Measurements from ENCODE around the gene TMEM117. TPM values are rescaled to one million over a fixed set of nuclear protein-coding genes. Genes with fewer than 3 reads are reported as not detected.

TMEM117 gene
- total RNA-seq, 2 donors from 2014 or later, result 2.8 to 4.2 TPM

GRCh38 chr12:43887397-43887796 is 51.5 kb downstream of the TMEM117 start:
- Mint-ChIP-seq H3K27me3 (no peaks in the 10 kb centered on the region), H3K4me1 (no peaks in the 10 kb centered on the region), H3K27ac (no peak overlapping the region), H3K4me3 (no peak overlapping the region), H3K9me3 (no peaks in the 10 kb centered on the region), H3K36me3 (ENCODE audit: low read depth) (no peaks in the 10 kb centered on the region)
- ATAC-seq (replicated peaks), result no peak

- H3K27me3 Mint-ChIP-seq, result no peaks in the 10 kb centered on the region
- no peaks in the 10 kb centered on the region for H3K4me1 Mint-ChIP-seq
- H3K4me3 Mint-ChIP-seq, result no peak overlapping the region
- H3K9me3 Mint-ChIP-seq, result no peaks in the 10 kb centered on the region
- no peak overlapping the region for H3K27ac Mint-ChIP-seq
- ATAC-seq (replicated peaks), result no peak
- H3K36me3 Mint-ChIP-seq (ENCODE audit: low read depth), result no peaks in the 10 kb centered on the region
These were observed 56.1 kb downstream of the TMEM117 start for GRCh38 chr12:43891856-43892574.

- H3K9me3 Mint-ChIP-seq, result no peaks in the 10 kb centered on the region
- H3K36me3 Mint-ChIP-seq (ENCODE audit: low read depth), result no peaks in the 10 kb centered on the region
- H3K4me3 Mint-ChIP-seq, result no peak overlapping the region
- H3K4me1 Mint-ChIP-seq, result no peaks in the 10 kb centered on the region
- no peak for ATAC-seq (replicated peaks)
- H3K27me3 Mint-ChIP-seq, result no peaks in the 10 kb centered on the region
- H3K27ac Mint-ChIP-seq, result no peak overlapping the region
These were observed 57.8 kb downstream of the TMEM117 start for GRCh38 chr12:43893670-43894069.

- H3K4me3 Mint-ChIP-seq, result no peak overlapping the region
These were observed 59.8 kb downstream of the TMEM117 start for GRCh38 chr12:43895580-43896206.

GRCh38 chr12:43896496-43896895 is 60.6 kb downstream of the TMEM117 start:
- H3K4me1 Mint-ChIP-seq, result no peaks in the 10 kb centered on the region
- no peaks in the 10 kb centered on the region for H3K9me3 Mint-ChIP-seq
- H3K4me3 Mint-ChIP-seq, result no peak overlapping the region
- no peak for ATAC-seq (replicated peaks)
- no peaks in the 10 kb centered on the region for H3K27me3 Mint-ChIP-seq
- no peak overlapping the region for H3K27ac Mint-ChIP-seq
- H3K36me3 Mint-ChIP-seq (ENCODE audit: low read depth), result no peaks in the 10 kb centered on the region

More at GRCh38 chr12:43895580-43896206, 59.8 kb downstream of the TMEM117 start:
- Mint-ChIP-seq H3K36me3 (ENCODE audit: low read depth) (no peaks in the 10 kb centered on the region), H3K9me3 (no peaks in the 10 kb centered on the region), H3K27ac (no peak overlapping the region), H3K27me3 (no peaks in the 10 kb centered on the region), H3K4me1 (no peaks in the 10 kb centered on the region)
- ATAC-seq (replicated peaks), result no peak

- Mint-ChIP-seq H3K27me3 (no peaks in the 10 kb centered on the region), H3K36me3 (ENCODE audit: low read depth) (no peaks in the 10 kb centered on the region), H3K27ac (no peak overlapping the region), H3K4me3 (no peak overlapping the region), H3K9me3 (no peaks in the 10 kb centered on the region), H3K4me1 (no peaks in the 10 kb centered on the region)
- no peak for ATAC-seq (replicated peaks)
These were observed 62.6 kb downstream of the TMEM117 start for GRCh38 chr12:43898474-43898873.

GRCh38 chr12:43899574-43899973 is 63.7 kb downstream of the TMEM117 start:
- no peaks in the 10 kb centered on the region for H3K27me3 Mint-ChIP-seq
- H3K4me3 Mint-ChIP-seq, result no peak overlapping the region
- H3K9me3 Mint-ChIP-seq, result no peaks in the 10 kb centered on the region
- no peak for ATAC-seq (replicated peaks)
- H3K4me1 Mint-ChIP-seq, result no peaks in the 10 kb centered on the region
- H3K36me3 Mint-ChIP-seq (ENCODE audit: low read depth), result no peaks in the 10 kb centered on the region
- H3K27ac Mint-ChIP-seq, result no peak overlapping the region

GRCh38 chr12:43903686-43904085 is 67.8 kb downstream of the TMEM117 start:
- Mint-ChIP-seq H3K27ac (no peak overlapping the region), H3K27me3 (no peaks in the 10 kb centered on the region), H3K4me1 (no peaks in the 10 kb centered on the region)

GRCh38 chr12:43912859-43913258 is 77.0 kb downstream of the TMEM117 start:
- Mint-ChIP-seq H3K36me3 (ENCODE audit: low read depth) (no peaks in the 10 kb centered on the region), H3K27me3 (no peaks in the 10 kb centered on the region), H3K4me3 (no peak overlapping the region), H3K9me3 (no peaks in the 10 kb centered on the region), H3K27ac (no peak overlapping the region), H3K4me1 (no peaks in the 10 kb centered on the region)
- no peak for ATAC-seq (replicated peaks)

More at GRCh38 chr12:43903686-43904085, 67.8 kb downstream of the TMEM117 start:
- H3K9me3 Mint-ChIP-seq, result no peaks in the 10 kb centered on the region
- no peaks in the 10 kb centered on the region for H3K36me3 Mint-ChIP-seq (ENCODE audit: low read depth)
- no peak for ATAC-seq (replicated peaks)
- H3K4me3 Mint-ChIP-seq, result no peak overlapping the region

GRCh38 chr12:43914391-43914790 is 78.5 kb downstream of the TMEM117 start:
- H3K27me3 Mint-ChIP-seq, result no peaks in the 10 kb centered on the region
- H3K4me1 Mint-ChIP-seq, result no peaks in the 10 kb centered on the region
- no peaks in the 10 kb centered on the region for H3K36me3 Mint-ChIP-seq (ENCODE audit: low read depth)
- H3K27ac Mint-ChIP-seq, result no peak overlapping the region
- ATAC-seq (replicated peaks), result no peak
- no peaks in the 10 kb centered on the region for H3K9me3 Mint-ChIP-seq
- H3K4me3 Mint-ChIP-seq, result no peak overlapping the region

- H3K9me3 Mint-ChIP-seq, result no peaks in the 10 kb centered on the region
- H3K36me3 Mint-ChIP-seq (ENCODE audit: low read depth), result no peaks in the 10 kb centered on the region
- H3K4me1 Mint-ChIP-seq, result no peaks in the 10 kb centered on the region
- no peak for ATAC-seq (replicated peaks)
- peak overlapping the region; percentile 10 for H3K27ac Mint-ChIP-seq
- H3K4me3 Mint-ChIP-seq, result no peak overlapping the region
- H3K27me3 Mint-ChIP-seq, result no peaks in the 10 kb centered on the region
These were observed 79.1 kb downstream of the TMEM117 start for GRCh38 chr12:43914923-43915468.

- no peaks in the 10 kb centered on the region for H3K4me1 Mint-ChIP-seq
- H3K36me3 Mint-ChIP-seq (ENCODE audit: low read depth), result no peaks in the 10 kb centered on the region
- no peaks in the 10 kb centered on the region for H3K27me3 Mint-ChIP-seq
- no peak overlapping the region for H3K4me3 Mint-ChIP-seq
- ATAC-seq (replicated peaks), result no peak
- no peak overlapping the region for H3K27ac Mint-ChIP-seq
- H3K9me3 Mint-ChIP-seq, result no peaks in the 10 kb centered on the region
These were observed 82.0 kb downstream of the TMEM117 start for GRCh38 chr12:43917896-43918295.

GRCh38 chr12:43921666-43922337 is 85.9 kb downstream of the TMEM117 start:
- Mint-ChIP-seq H3K4me1 (no peaks in the 10 kb centered on the region), H3K36me3 (ENCODE audit: low read depth) (no peaks in the 10 kb centered on the region), H3K4me3 (no peak overlapping the region), H3K27ac (no peak overlapping the region), H3K9me3 (no peaks in the 10 kb centered on the region), H3K27me3 (no peaks in the 10 kb centered on the region)
- no peak for ATAC-seq (replicated peaks)

GRCh38 chr12:43930032-43930431 is 94.2 kb downstream of the TMEM117 start:
- H3K36me3 Mint-ChIP-seq (ENCODE audit: low read depth), result peaks cover 10% of the 10 kb centered on the region
- H3K4me3 Mint-ChIP-seq, result no peak overlapping the region
- H3K27me3 Mint-ChIP-seq, result no peaks in the 10 kb centered on the region
- no peak for ATAC-seq (replicated peaks)
- no peak overlapping the region for H3K27ac Mint-ChIP-seq
- H3K9me3 Mint-ChIP-seq, result peaks cover 8% of the 10 kb centered on the region
- H3K4me1 Mint-ChIP-seq, result no peaks in the 10 kb centered on the region

GRCh38 chr12:43931187-43931586 is 95.3 kb downstream of the TMEM117 start:
- H3K27ac Mint-ChIP-seq, result no peak overlapping the region
- H3K9me3 Mint-ChIP-seq, result peaks cover 8% of the 10 kb centered on the region
- H3K27me3 Mint-ChIP-seq, result no peaks in the 10 kb centered on the region
- no peaks in the 10 kb centered on the region for H3K4me1 Mint-ChIP-seq
- ATAC-seq (replicated peaks), result no peak
- H3K36me3 Mint-ChIP-seq (ENCODE audit: low read depth), result peaks cover 10% of the 10 kb centered on the region
- no peak overlapping the region for H3K4me3 Mint-ChIP-seq
